ENCODE data around the gene ZIC5. TPM values are rescaled to one million over a fixed set of nuclear protein-coding genes. Genes with fewer than 3 reads are reported as not detected.

Gene ZIC5
- total RNA-seq, 1 donor from 2014 or later, result not detected

- H3K36me3 ChIP-seq (ENCODE audit: control insufficient read depth, insufficient read depth, low read length), result no peaks in the 10 kb centered on the region
- TF ChIP-seq CTCF (IDR thresholded peaks at IDR 0.05; ENCODE audit: insufficient read depth, low read length, poor library complexity, severe bottlenecking), result no peak
- no peak for DNase-seq (ENCODE audit: low read depth)
- H3K4me3 ChIP-seq (ENCODE audit: low read depth, low read length), result no peak overlapping the region
- H3K27me3 ChIP-seq (ENCODE audit: control insufficient read depth, insufficient read depth, low read length), result peaks cover 13% of the 10 kb centered on the region
Measured at GRCh38 chr13:99938635-99939034, 32.9 kb downstream of the ZIC5 start.

DNA sequence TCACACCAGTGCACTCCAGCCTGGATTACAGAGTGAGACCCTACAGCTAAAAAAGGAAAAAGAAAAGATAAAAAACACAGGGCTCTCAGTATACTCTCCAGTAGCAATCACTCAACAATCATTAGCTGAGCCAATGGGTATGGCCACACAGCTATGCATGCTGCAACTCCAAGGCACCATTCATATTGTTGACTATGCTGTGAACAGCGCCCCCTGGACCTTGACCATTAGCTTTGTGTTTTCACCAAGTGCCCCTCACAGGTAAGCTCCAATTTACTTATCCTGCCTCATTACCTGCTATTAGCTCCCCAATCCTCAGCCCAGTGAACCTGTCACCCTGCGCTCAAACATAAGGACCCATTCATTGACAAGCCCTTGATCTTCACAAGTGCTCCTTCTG, 35.8 kb downstream of the ZIC5 start:
- DNase-seq (ENCODE audit: low read depth), result no peak
- H3K36me3 ChIP-seq (ENCODE audit: control insufficient read depth, insufficient read depth, low read length), result no peaks in the 10 kb centered on the region
- peaks cover 12% of the 10 kb centered on the region for H3K27me3 ChIP-seq (ENCODE audit: control insufficient read depth, insufficient read depth, low read length)
- H3K4me3 ChIP-seq (ENCODE audit: low read depth, low read length), result no peak overlapping the region
- peak; percentile 4 for TF ChIP-seq CTCF (IDR thresholded peaks at IDR 0.05; ENCODE audit: insufficient read depth, low read length, poor library complexity, severe bottlenecking)

GRCh38 chr13:99932912-99933311, 38.7 kb downstream of the ZIC5 start:
- peaks cover 3% of the 10 kb centered on the region for H3K27me3 ChIP-seq (ENCODE audit: control insufficient read depth, insufficient read depth, low read length)
- no peaks in the 10 kb centered on the region for H3K36me3 ChIP-seq (ENCODE audit: control insufficient read depth, insufficient read depth, low read length)
- TF ChIP-seq CTCF (IDR thresholded peaks at IDR 0.05; ENCODE audit: insufficient read depth, low read length, poor library complexity, severe bottlenecking), result no peak
- no peak overlapping the region for H3K4me3 ChIP-seq (ENCODE audit: low read depth, low read length)
- DNase-seq (ENCODE audit: low read depth), result no peak

DNA sequence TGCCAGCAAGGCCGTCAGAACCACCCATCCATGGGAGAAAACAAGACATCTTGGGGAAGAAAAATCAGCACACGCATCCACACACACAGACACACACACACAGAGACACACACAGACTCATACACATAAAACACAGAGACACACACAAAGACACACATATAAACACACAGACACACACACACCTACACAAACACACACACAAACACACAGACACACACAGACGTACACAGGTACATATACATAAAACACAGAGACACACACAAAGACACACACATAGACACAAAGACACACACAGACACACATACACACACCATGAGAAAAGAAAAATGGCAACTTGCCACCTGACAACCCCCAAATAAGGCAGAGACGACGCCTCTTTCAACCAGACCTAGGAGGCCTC, 40.6 kb downstream of the ZIC5 start:
- Histone ChIP-seq H3K4me3 (ENCODE audit: low read depth, low read length) (no peak overlapping the region), H3K36me3 (ENCODE audit: control insufficient read depth, insufficient read depth, low read length) (no peaks in the 10 kb centered on the region), H3K27me3 (ENCODE audit: control insufficient read depth, insufficient read depth, low read length) (peaks cover 9% of the 10 kb centered on the region)
- TF ChIP-seq CTCF (IDR thresholded peaks at IDR 0.05; ENCODE audit: insufficient read depth, low read length, poor library complexity, severe bottlenecking), result no peak
- no peak for DNase-seq (ENCODE audit: low read depth)

DNA sequence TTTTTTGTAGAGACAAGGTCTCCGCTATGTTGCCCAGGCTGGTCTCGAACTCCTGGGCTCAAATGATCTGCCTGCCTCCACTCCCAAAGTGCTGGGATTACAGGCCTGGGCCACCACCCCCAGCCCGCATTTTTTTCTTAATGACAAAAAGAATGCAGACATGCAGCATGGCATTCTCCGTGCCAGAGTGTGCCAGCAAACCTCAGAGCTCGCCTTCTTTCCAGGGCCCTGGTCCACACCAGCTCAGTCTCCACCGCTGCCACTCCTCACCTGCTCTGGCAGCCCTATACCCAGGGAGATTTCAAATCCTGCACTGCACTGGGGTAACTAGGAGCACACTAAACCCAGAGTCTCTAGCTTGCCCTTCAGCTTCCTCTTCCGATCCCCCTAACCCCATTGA, 41.7 kb downstream of the ZIC5 start:
- H3K27me3 ChIP-seq (ENCODE audit: control insufficient read depth, insufficient read depth, low read length), result peaks cover 9% of the 10 kb centered on the region
- no peaks in the 10 kb centered on the region for H3K36me3 ChIP-seq (ENCODE audit: control insufficient read depth, insufficient read depth, low read length)
- no peak overlapping the region for H3K4me3 ChIP-seq (ENCODE audit: low read depth, low read length)
- TF ChIP-seq CTCF (IDR thresholded peaks at IDR 0.05; ENCODE audit: insufficient read depth, low read length, poor library complexity, severe bottlenecking), result no peak
- DNase-seq (ENCODE audit: low read depth), result no peak

- Histone ChIP-seq H3K27me3 (ENCODE audit: control insufficient read depth, insufficient read depth, low read length) (peaks cover 10% of the 10 kb centered on the region), H3K36me3 (ENCODE audit: control insufficient read depth, insufficient read depth, low read length) (no peaks in the 10 kb centered on the region), H3K4me3 (ENCODE audit: low read depth, low read length) (peak overlapping the region; percentile 33)
- peak; percentile 14 for DNase-seq (ENCODE audit: low read depth)
- no peak for TF ChIP-seq CTCF (IDR thresholded peaks at IDR 0.05; ENCODE audit: insufficient read depth, low read length, poor library complexity, severe bottlenecking)
Measured at GRCh38 chr13:99926014-99926731, 45.4 kb downstream of the ZIC5 start.
